H9 (cell line): Measurements from ENCODE around the gene TRAP1. TPM values are rescaled to one million over a fixed set of nuclear protein-coding genes. Genes with fewer than 3 reads are reported as not detected.

Experiments used
- DNase-seq: peaks from one replicate; pipeline ENCODE4 v3.0.0-alpha.2; 2017
- H2AFZ ChIP-seq: one replicate; pipeline ENCODE4 v1.6.1; 2013; ENCODE audit warnings: mild to moderate bottlenecking, low read length, control low read depth, moderate library complexity
- H2AK5ac ChIP-seq: 2 replicates; pipeline ENCODE4 v1.6.1; 2013; ENCODE audit warnings: low read length, control low read depth, mixed read lengths; ENCODE audit not compliant: insufficient read length
- H2BK120ac ChIP-seq: one replicate; pipeline ENCODE4 v1.6.1; 2013; ENCODE audit warnings: low read depth, mild to moderate bottlenecking, low read length, control low read depth, inconsistent platforms; ENCODE audit not compliant: poor library complexity, severe bottlenecking
- H2BK12ac ChIP-seq: 2 replicates; pipeline ENCODE4 v1.6.1; 2013; ENCODE audit warnings: low read length, control low read depth, mixed read lengths, low read depth; ENCODE audit not compliant: insufficient read length
- H2BK15ac ChIP-seq: 2 replicates; pipeline ENCODE4 v1.6.1; 2013; ENCODE audit warnings: low read depth, low read length, control low read depth
- H2BK20ac ChIP-seq: one replicate; pipeline ENCODE4 v1.6.1; 2013; ENCODE audit warnings: low read depth, mild to moderate bottlenecking, low read length, control low read depth, inconsistent platforms; ENCODE audit not compliant: poor library complexity, severe bottlenecking
- H2BK5ac ChIP-seq: 2 replicates; pipeline ENCODE4 v1.6.1; 2013; ENCODE audit warnings: low read length, control low read depth, mixed read lengths; ENCODE audit not compliant: insufficient read length
- H3K14ac ChIP-seq: 2 replicates; pipeline ENCODE4 v1.6.1; 2013; ENCODE audit warnings: low read length, control low read depth; ENCODE audit not compliant: insufficient read depth
- H3K18ac ChIP-seq: 2 replicates; pipeline ENCODE4 v1.6.1; 2013; ENCODE audit warnings: low read depth, mild to moderate bottlenecking, mixed read lengths, low read length, control low read depth; ENCODE audit not compliant: insufficient read length
- H3K23ac ChIP-seq: 2 replicates; pipeline ENCODE4 v1.6.1; 2013; ENCODE audit warnings: low read length, control low read depth, mixed read lengths, low read depth; ENCODE audit not compliant: insufficient read length
- H3K23me2 ChIP-seq: 2 replicates; pipeline ENCODE4 v1.6.1; 2013; ENCODE audit warnings: low read depth, mild to moderate bottlenecking, mixed read lengths, low read length, control low read depth; ENCODE audit not compliant: insufficient read length, poor library complexity, severe bottlenecking
- H3K27ac ChIP-seq: 2 replicates; pipeline ENCODE4 v1.5.1; 2013; ENCODE audit warnings: low read length, control low read depth, mixed read lengths, low read depth; ENCODE audit not compliant: insufficient read length
- H3K27me3 ChIP-seq: 2 replicates; pipeline ENCODE4 v1.6.1; 2013; ENCODE audit warnings: low read length, control low read depth, inconsistent platforms; ENCODE audit not compliant: insufficient read depth
- H3K4ac ChIP-seq: 2 replicates; pipeline ENCODE4 v1.6.1; 2013; ENCODE audit warnings: low read depth, mild to moderate bottlenecking, control low read depth, inconsistent platforms, low read length, moderate library complexity
- H3K4me1 ChIP-seq: 2 replicates; pipeline ENCODE4 v1.6.1; 2013; ENCODE audit warnings: low read length, control low read depth, inconsistent platforms; ENCODE audit not compliant: insufficient read depth
- H3K4me2 ChIP-seq: 2 replicates; pipeline ENCODE4 v1.6.1; 2013; ENCODE audit warnings: low read length, control low read depth, mixed read lengths; ENCODE audit not compliant: insufficient read length, insufficient read depth
- H3K56ac ChIP-seq: 2 replicates; pipeline ENCODE4 v1.6.1; 2013; ENCODE audit warnings: low read depth, mild to moderate bottlenecking, mixed read lengths, low read length, control low read depth; ENCODE audit not compliant: insufficient read length
- H3K79me1 ChIP-seq: 2 replicates; pipeline ENCODE4 v1.6.1; 2013; ENCODE audit warnings: low read depth, mild to moderate bottlenecking, moderate library complexity, low read length, control low read depth, inconsistent platforms; ENCODE audit not compliant: insufficient read depth, poor library complexity, severe bottlenecking
- H3K79me2 ChIP-seq: 2 replicates; pipeline ENCODE4 v1.6.1; 2013; ENCODE audit warnings: low read length, control low read depth, inconsistent platforms; ENCODE audit not compliant: insufficient read depth
- H3K9ac ChIP-seq: 2 replicates; pipeline ENCODE4 v1.6.1; 2013; ENCODE audit warnings: low read length, control low read depth, mixed read lengths; ENCODE audit not compliant: insufficient read length; ENCODE audit errors: extremely low read depth
- H3K9me3 ChIP-seq: one replicate; pipeline ENCODE4 v1.6.1; 2013; ENCODE audit warnings: low read depth, low read length, inconsistent platforms; ENCODE audit not compliant: control insufficient read depth
- H3T11ph ChIP-seq: one replicate; pipeline ENCODE4 v1.6.1; 2013; ENCODE audit warnings: mild to moderate bottlenecking, low read length, control low read depth, inconsistent platforms
- H4K20me1 ChIP-seq: one replicate; pipeline ENCODE4 v1.6.1; 2013; ENCODE audit not compliant: control insufficient read depth, insufficient read length, insufficient read depth
- H4K5ac ChIP-seq: 2 replicates; pipeline ENCODE4 v1.6.1; 2013; ENCODE audit warnings: low read depth, mild to moderate bottlenecking, mixed read lengths, low read length, control low read depth; ENCODE audit not compliant: insufficient read length
- H4K8ac ChIP-seq: replicated peaks from 2 replicates; pipeline ENCODE4 v1.6.1; 2013; ENCODE audit warnings: low read length, control low read depth, mixed read lengths, low read depth; ENCODE audit not compliant: insufficient read length
- H4K91ac ChIP-seq: 2 replicates; pipeline ENCODE4 v1.6.1; 2013; ENCODE audit warnings: low read depth, mild to moderate bottlenecking, moderate library complexity, mixed read lengths, low read length, control low read depth; ENCODE audit not compliant: insufficient read length
- H3K27ac Mint-ChIP-seq, 3 experiments: 2 replicates in 2 of 3; 3 replicates in 1 of 3; pipeline ENCODE4 v1.8.0; 2020 to 2021; ENCODE audit warnings: mixed read lengths in 3 of 3, mild to moderate bottlenecking in 1 of 3, moderate library complexity in 1 of 3
- H3K27me3 Mint-ChIP-seq: 2 replicates; pipeline ENCODE4 v1.8.0; 2021; ENCODE audit warnings: low read depth, mild to moderate bottlenecking, moderate library complexity, mixed read lengths
- H3K36me3 Mint-ChIP-seq, 3 experiments: 2 replicates in 2 of 3; 3 replicates in 1 of 3; pipeline ENCODE4 v1.8.0; 2020 to 2021; ENCODE audit warnings: low read depth in 3 of 3, mixed read lengths in 3 of 3; ENCODE audit not compliant: insufficient read depth in 1 of 3
- H3K4me1 Mint-ChIP-seq, 2 experiments: 2 replicates each; pipeline ENCODE4 v1.8.0; 2020; ENCODE audit warnings: mixed read lengths in 2 of 2
- H3K4me3 Mint-ChIP-seq, 2 experiments: 2 replicates in 1 of 2; 3 replicates in 1 of 2; pipeline ENCODE4 v1.8.0; 2020 to 2021; ENCODE audit warnings: mild to moderate bottlenecking in 2 of 2, mixed read lengths in 2 of 2, moderate library complexity in 1 of 2
- H3K9me3 Mint-ChIP-seq, 2 experiments: 2 replicates in 1 of 2; 3 replicates in 1 of 2; pipeline ENCODE4 v1.8.0; 2020; ENCODE audit warnings: mild to moderate bottlenecking in 2 of 2, mixed read lengths in 2 of 2, moderate library complexity in 1 of 2
- CTCF ChIP-seq: fragments of 200-600 bp; sonication (generic); conservative IDR thresholded peaks from 3 replicates; pipeline ENCODE4 v1.8.0; 2021; ENCODE audit warnings: antibody characterized with exemption, mild to moderate bottlenecking
- WGBS: extraction: QIAGEN DNeasy Blood & Tissue Kit; methylation state at CpG from one replicate; pipeline ENCODE4 v1.1.7; 2013; ENCODE audit warnings: missing lambda C conversion rate, low lambda C conversion rate, mixed read lengths; ENCODE audit not compliant: insufficient read length; ENCODE audit errors: extremely low coverage; 5-methylcytosine and 5-hydroxymethylcytosine counted together
- total RNA-seq: library from RNA; stranded (reverse); gene quantifications from 2 replicates; pipeline ENCODE4 v1.2.1, GENCODE V29; 2021

Gene TRAP1
- total RNA-seq, 1 experiment from 2014 or later, result 211 TPM

- Histone ChIP-seq H4K5ac (no peak overlapping the region), H2BK15ac (no peak overlapping the region), H3K9ac (no peak overlapping the region), H3K79me2 (peaks cover 5% of the 10 kb centered on the region; the same call in 1 of the 2 replicates), H3K14ac (no peak overlapping the region), H2BK20ac (no peak overlapping the region), H3K18ac (no peak overlapping the region), H3K4me1 (no peaks in the 10 kb centered on the region), H3K23ac (no peak overlapping the region), H2BK5ac (no peak overlapping the region), H3K4me2 (no peak overlapping the region), H2BK12ac (no peak overlapping the region), H3K9me3 (no peaks in the 10 kb centered on the region), H3K4ac (no peak overlapping the region), H2AK5ac (no peak overlapping the region), H4K20me1 (no peaks in the 10 kb centered on the region), H4K8ac (no peak overlapping the region), H3K27me3 (no peaks in the 10 kb centered on the region), H3K23me2 (no peaks in the 10 kb centered on the region), H3K79me1 (peaks cover 3% of the 10 kb centered on the region), H3K56ac (no peak overlapping the region), H4K91ac (no peak overlapping the region), H2AFZ (no peak overlapping the region), H2BK120ac (no peak overlapping the region), H3T11ph (no peak overlapping the region), H3K27ac (no peak overlapping the region)
- Mint-ChIP-seq H3K9me3 (no peaks in the 10 kb centered on the region), H3K4me1 (peaks cover 3 to 8% of the 10 kb centered on the region in 2 experiments; a peak in 2 of 4 replicates), H3K4me3 (no peak overlapping the region), H3K27ac (peak overlapping the region; percentile 49 to 96 (median 55); a peak in 4 of 7 replicates), H3K27me3 (no peaks in the 10 kb centered on the region), H3K36me3 (peaks cover 12 to 24% (median 13%) of the 10 kb centered on the region in 3 experiments; a peak in 5 of 7 replicates)
- TF ChIP-seq CTCF, result no peak
- WGBS, result no CpG with 5 or more reads among the region's 13 CpGs
- DNase-seq, result no peak
Measured at GRCh38 chr16:3696425-3697218, 20.7 kb downstream of the TRAP1 start.
